Stimulated activated CD4-positive, alpha-beta T cell treated with anti-CD3 and anti-CD28 coated beads, Interleukin-1b, Interleukin-23, amount 100 ng/mL, for 4 hours (primary cell): Measurements from ENCODE around the gene ZNF628.

ENCODE experiments used
- DNase-seq, 2 donors: peaks; one replicate each; pipeline ENCODE4 v3.0.0-alpha.2; 2020; ENCODE audit warnings: low read depth in 2 of 2

The ZNF628 gene

GRCh38 chr19:55465460-55466240, 10.8 kb upstream of the ZNF628 start:
- DNase-seq, result no peak

- no peak for DNase-seq
These were observed 10.2 kb upstream of the ZNF628 start for GRCh38 chr19:55466241-55466614.

GRCh38 chr19:55467236-55468053, 9.0 kb upstream of the ZNF628 start:
- DNase-seq, result peak; percentile 58 to 70

GRCh38 chr19:55468054-55468393, 8.4 kb upstream of the ZNF628 start:
- no peak for DNase-seq

GRCh38 chr19:55471266-55471665, 5.2 kb upstream of the ZNF628 start:
- no peak for DNase-seq

GRCh38 chr19:55472463-55472862, 4.0 kb upstream of the ZNF628 start:
- DNase-seq, result no peak

DNA sequence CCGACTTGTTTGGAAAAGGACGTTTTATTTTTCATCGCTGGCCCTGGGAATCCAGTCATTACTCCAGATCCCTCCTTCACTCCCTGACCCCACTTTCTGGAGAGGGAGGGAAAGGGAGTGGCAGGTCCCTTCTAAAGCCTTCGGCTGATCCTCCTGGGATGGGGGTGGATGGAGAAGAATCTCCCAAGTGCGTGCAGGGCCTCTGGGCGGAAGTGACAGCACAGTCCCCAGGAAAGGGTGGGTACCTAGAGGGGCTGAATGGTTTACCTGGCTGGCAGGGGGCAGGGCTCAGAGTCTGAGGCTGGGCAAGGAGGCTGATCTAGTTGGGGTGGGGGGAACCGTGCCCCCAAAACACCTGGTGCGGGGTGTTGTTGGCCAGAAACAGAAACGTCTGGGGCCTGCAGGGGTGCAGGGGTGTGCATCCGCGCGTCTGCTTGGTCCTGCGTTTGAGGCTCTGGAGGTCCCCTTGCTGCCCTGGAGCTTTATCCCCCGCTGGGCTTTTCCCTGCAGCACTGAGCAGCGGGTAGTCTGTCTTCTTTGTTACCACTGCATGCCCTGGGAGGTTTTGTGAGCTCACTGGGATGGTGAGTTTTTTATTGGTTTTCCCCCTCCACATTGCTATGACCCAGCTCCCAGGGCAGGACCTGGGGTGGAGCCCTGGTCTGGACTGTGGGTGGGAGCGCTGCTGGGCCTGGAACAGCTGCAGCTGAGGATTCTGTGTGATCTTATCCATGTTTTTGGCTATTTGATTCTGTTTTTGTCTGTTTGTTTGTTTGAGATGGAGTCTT, 3.0 kb upstream of the ZNF628 start:
- DNase-seq, result no peak

DNA sequence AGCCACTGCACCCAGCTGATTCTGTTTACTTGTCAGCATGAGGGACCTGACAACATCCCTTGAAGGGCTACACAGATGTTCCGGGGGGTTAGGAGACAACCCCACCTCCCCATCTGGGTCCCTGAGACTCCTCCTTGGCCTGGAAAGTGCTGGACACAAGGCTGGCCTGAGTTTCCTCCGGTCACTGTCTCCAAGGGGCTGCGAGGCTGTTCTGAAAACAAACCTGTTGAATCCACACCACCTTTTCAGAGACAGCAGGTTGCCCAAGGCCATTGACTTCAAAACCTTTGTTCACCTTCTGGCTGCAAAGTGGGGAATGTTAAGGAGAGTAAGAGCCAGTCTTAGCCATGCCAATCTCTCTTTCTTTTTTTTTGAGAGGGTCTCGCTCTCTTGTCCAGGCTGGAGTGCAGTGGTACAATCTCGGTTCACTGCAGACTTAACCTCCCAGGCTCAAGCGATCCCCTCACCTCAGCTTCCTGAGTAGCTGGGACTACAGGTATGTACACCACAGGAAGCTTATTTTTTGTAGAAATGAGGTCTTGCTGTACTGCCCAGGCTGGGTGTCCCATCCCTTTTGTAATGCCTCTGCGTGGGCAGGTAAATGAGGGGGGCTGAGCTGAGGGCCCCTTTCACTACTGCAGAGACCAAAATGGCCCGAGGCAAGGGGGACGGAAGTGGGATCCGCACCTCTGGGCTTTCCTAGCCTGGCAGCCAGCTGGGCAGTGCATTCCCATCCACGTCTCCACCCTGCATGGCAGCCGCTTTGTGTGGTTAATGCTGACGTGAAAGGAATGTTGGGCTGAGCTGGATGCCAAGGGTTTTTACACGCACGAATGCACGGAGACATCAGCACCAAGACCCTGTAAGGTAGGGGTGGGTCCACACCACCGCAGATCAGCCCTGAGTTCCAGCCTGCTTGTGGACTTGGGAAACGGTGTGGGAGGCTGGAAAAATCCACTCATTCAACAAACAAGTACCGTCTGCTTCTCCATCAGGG, 1.9 kb upstream of the ZNF628 start:
- no peak for DNase-seq

DNA sequence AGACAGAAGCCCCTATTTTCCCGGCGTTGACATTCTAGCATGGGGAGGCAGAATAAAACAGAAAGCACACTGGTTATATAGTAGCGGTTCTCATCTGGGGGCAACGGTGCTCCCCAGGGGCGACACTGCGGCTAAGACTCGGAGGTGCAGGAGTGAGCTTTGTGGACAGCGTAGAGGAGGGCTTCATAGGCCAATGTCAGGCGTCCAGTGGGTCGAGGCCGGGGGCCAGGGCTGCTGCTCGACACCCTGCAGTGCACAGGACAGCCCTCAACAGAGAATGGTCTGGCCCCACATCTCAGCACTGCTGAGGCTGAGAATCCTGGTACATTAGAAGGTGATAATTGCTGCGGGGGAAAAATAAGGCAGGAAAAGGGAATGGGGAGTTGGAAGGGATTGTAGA, 1.5 kb downstream of the ZNF628 start:
- DNase-seq, result no peak

DNA sequence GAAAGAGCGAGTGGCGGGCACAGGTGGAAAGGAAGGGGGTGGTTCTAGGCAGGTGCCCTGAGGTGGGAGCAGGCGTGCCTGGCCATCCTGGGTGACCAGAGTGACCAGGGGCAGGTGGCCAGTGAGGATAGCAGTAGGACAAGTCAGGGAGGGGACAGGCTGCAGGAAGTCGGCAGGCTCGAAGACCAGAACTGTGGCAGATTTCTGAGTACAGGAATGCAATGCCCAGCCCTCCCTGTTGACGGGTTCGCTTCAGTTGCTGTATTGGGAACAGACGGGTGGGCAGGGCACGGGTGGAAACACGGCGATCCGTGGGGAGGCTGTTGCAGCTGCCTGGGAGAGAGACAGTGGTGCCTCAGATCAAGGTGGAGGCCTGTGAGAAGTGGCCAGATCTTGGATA, 1.9 kb downstream of the ZNF628 start:
- no peak for DNase-seq

GRCh38 chr19:55479045-55479444, 2.6 kb downstream of the ZNF628 start:
- no peak for DNase-seq

DNA sequence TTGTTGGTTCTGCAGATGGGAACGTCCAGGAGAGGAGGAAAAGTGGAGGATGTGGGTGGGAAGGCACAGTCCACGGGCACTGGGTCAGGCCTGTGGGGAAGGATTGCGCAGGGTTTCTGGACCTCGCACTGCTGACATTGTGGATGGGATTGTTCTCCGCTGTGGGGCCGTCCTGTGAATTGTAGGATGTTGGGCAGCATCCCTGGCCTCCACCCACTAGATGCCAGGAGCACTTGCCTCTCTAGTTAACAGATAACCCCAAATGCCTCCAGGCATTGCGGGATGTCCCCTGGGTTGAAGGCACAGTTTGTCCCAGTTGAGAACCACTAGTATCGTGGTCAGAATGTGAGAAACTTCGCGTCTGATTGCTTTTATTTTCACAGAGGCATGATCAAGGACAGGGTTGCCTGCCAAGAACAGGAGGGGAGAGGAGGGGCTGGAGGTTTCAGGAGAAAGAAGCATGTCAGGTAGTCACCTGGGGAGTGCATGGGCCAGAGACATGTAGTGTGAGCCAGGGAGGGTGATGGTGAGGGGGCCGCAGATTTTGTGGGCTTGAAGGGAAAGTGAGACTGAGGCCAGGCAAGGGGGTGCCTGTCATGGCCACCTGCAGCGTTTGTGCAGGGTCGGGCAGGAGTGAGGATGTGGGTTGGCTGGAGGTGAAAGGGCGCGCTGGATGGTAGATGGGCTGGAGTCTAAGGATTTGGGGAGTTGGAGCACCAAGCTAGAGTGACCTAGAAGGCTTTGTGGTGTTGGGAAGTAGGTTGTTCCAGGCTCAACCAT, 3.2 kb downstream of the ZNF628 start:
- no peak for DNase-seq

- no peak for DNase-seq
These were observed 4.9 kb downstream of the ZNF628 start for GRCh38 chr19:55481148-55481793.

DNA sequence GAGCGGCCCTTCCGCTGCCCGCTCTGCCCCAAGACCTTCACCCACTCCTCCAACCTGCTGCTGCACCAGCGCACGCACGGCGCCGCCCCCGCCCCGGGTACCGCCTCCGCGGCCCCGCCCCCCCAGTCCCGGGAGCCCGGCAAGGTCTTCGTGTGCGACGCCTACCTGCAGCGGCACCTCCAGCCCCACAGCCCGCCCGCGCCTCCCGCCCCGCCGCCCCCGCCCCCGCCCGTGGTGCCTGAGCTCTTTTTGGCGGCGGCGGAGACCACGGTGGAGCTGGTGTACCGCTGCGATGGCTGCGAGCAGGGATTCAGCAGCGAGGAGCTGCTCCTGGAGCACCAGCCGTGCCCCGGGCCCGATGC, 5.4 kb downstream of the ZNF628 start:
- DNase-seq, result no peak

GRCh38 chr19:55482156-55482961, 5.9 kb downstream of the ZNF628 start:
- no peak for DNase-seq

- DNase-seq, result no peak
These were observed 6.7 kb downstream of the ZNF628 start for GRCh38 chr19:55482967-55483705.

GRCh38 chr19:55483706-55484592, 7.5 kb downstream of the ZNF628 start:
- DNase-seq, result no peak
